ENCODE measurements around the gene MAP3K5.
"Not testable (repeated sequence)": the region's sequence is repeated elsewhere in the genome, so short reads cannot be mapped to it uniquely, and the experiment has no call there.

Gene MAP3K5

GRCh38 chr6:136598048-136598447, 194.2 kb downstream of the MAP3K5 start:
- DNase-seq = no peak

- no peak for DNase-seq
Observed at GRCh38 chr6:136594671-136595070, 197.6 kb downstream of the MAP3K5 start.

- no peak for DNase-seq
Observed at GRCh38 chr6:136593748-136594490, 198.4 kb downstream of the MAP3K5 start.

GRCh38 chr6:136592930-136593673, 199.2 kb downstream of the MAP3K5 start:
- DNase-seq = no peak

- no peak for DNase-seq
Observed at GRCh38 chr6:136591617-136592016, 200.7 kb downstream of the MAP3K5 start.

GRCh38 chr6:136590846-136591245, 201.4 kb downstream of the MAP3K5 start:
- DNase-seq = not testable (repeated sequence)

- DNase-seq = no peak
Observed at GRCh38 chr6:136587527-136587926, 204.8 kb downstream of the MAP3K5 start.

GRCh38 chr6:136586295-136586694, 206.0 kb downstream of the MAP3K5 start:
- no peak for DNase-seq

GRCh38 chr6:136585523-136585922, 206.8 kb downstream of the MAP3K5 start:
- not testable (repeated sequence) for DNase-seq

GRCh38 chr6:136584290-136584689, 208.0 kb downstream of the MAP3K5 start:
- not testable (repeated sequence) for DNase-seq

GRCh38 chr6:136582711-136583471, 209.4 kb downstream of the MAP3K5 start:
- no peak for DNase-seq

- DNase-seq = no peak
Observed at GRCh38 chr6:136579800-136580199, 212.5 kb downstream of the MAP3K5 start.

- DNase-seq = no peak
Observed at GRCh38 chr6:136576821-136577220, 215.5 kb downstream of the MAP3K5 start.

- no peak for DNase-seq
Observed at GRCh38 chr6:136571496-136571895, 220.8 kb downstream of the MAP3K5 start.

GRCh38 chr6:136571065-136571464, 221.2 kb downstream of the MAP3K5 start:
- DNase-seq = no peak

- DNase-seq = no peak
Observed at GRCh38 chr6:136568129-136568528, 224.1 kb downstream of the MAP3K5 start.

GRCh38 chr6:136567688-136568087, 224.6 kb downstream of the MAP3K5 start:
- DNase-seq = no peak

GRCh38 chr6:136566851-136567250, 225.4 kb downstream of the MAP3K5 start:
- DNase-seq = no peak

GRCh38 chr6:136566007-136566487, 226.2 kb downstream of the MAP3K5 start:
- DNase-seq = no peak

GRCh38 chr6:136564180-136564579, 228.1 kb downstream of the MAP3K5 start:
- no peak for DNase-seq

- DNase-seq = no peak
Observed at GRCh38 chr6:136563386-136564152, 228.7 kb downstream of the MAP3K5 start.

GRCh38 chr6:136562211-136562610, 230.1 kb downstream of the MAP3K5 start:
- no peak for DNase-seq
